Measurements from ENCODE around the gene RASAL2.

GRCh38 chr1:178055779-178056471 lies 38.0 kb upstream of the RASAL2 start:
- TF ChIP-seq CTCF (conservative IDR thresholded peaks at IDR 0.05; ENCODE audit: low read length) = no peak
- no peak for TF ChIP-seq EZH2phosphoT487 (IDR thresholded peaks at IDR 0.05; ENCODE audit: borderline replicate concordance)

Measured in Loucy (cell line).